Measurements from ENCODE around the gene FAM184A. TPM values are rescaled to one million over a fixed set of nuclear protein-coding genes. Genes with fewer than 3 reads are reported as not detected.
"Not testable (repeated sequence)": the region's sequence is repeated elsewhere in the genome, so short reads cannot be mapped to it uniquely, and the experiment has no call there.

The FAM184A gene
- total and polyA plus RNA-seq, 5 donors from 2014 or later: 1.0 to 7.7 (median 1.7) TPM

- Mint-ChIP-seq H3K27me3 (no peaks in the 10 kb centered on the region), H3K4me3 (no peak overlapping the region), H3K36me3 (peaks cover 13% of the 10 kb centered on the region), H3K4me1 (peaks cover 0 to 8% (median 6%) of the 10 kb centered on the region in 4 donors), H3K27ac (no peak overlapping the region), H3K9me3 (no peaks in the 10 kb centered on the region)
- ATAC-seq (ENCODE audit: low read depth in 2 of 2): no peak
- Histone ChIP-seq H3K4me1 (ENCODE audit: control insufficient read depth, insufficient read depth, low read length, poor library complexity, severe bottlenecking) (no peaks in the 10 kb centered on the region), H3K9me3 (ENCODE audit: control insufficient read depth in 2 of 2, low read length in 2 of 2) (no peaks in the 10 kb centered on the region), H3K4me3 (ENCODE audit: low read depth, low read length) (no peak overlapping the region), H3K27ac (ENCODE audit: insufficient read depth, low read length, poor library complexity, severe bottlenecking) (no peak overlapping the region), H3K36me3 (ENCODE audit: control insufficient read depth, insufficient read depth, low read length) (no peaks in the 10 kb centered on the region), H3K27me3 (ENCODE audit: control insufficient read depth, insufficient read depth, low read length) (no peaks in the 10 kb centered on the region)
- no peak for DNase-seq
Observed at GRCh38 chr6:118999494-119000040, 78.9 kb downstream of the FAM184A start.

DNA sequence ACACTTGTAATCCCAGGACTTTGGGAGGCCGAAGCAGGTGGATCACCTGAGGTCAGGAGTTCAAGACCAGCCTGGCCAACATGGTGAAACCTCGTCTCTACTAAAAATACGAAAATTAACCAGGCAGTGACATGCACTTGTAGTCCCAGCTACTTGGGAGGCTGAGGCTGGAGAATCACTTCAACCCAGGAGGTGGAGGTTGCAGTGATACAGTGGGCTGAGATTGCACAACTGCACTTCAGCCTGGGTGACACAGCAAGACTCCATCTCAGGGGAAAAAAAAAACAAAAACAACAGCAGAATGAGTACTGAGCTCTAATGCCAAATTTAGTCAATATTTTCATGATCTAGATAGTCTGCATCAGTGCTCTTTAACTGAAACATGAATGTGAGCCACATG lies 81.0 kb downstream of the FAM184A start:
- H3K9me3 Mint-ChIP-seq; H3K36me3 ChIP-seq (ENCODE audit: control insufficient read depth, insufficient read depth, low read length); DNase-seq; H3K4me3 ChIP-seq (ENCODE audit: low read depth, low read length); H3K4me1 Mint-ChIP-seq; ATAC-seq (ENCODE audit: low read depth in 2 of 2); H3K27me3 ChIP-seq (ENCODE audit: control insufficient read depth, insufficient read depth, low read length); H3K27ac ChIP-seq (ENCODE audit: insufficient read depth, low read length, poor library complexity, severe bottlenecking); H3K4me1 ChIP-seq (ENCODE audit: control insufficient read depth, insufficient read depth, low read length, poor library complexity, severe bottlenecking); H3K4me3 Mint-ChIP-seq; H3K27me3 Mint-ChIP-seq; H3K9me3 ChIP-seq (ENCODE audit: control insufficient read depth in 2 of 2, low read length in 2 of 2): not testable (repeated sequence)
- peaks cover 12% of the 10 kb centered on the region for H3K36me3 Mint-ChIP-seq
- H3K27ac Mint-ChIP-seq: peak overlapping the region in 1 of 3 donors; percentile 1

- Histone ChIP-seq H3K4me3 (ENCODE audit: low read depth, low read length) (no peak overlapping the region), H3K27ac (ENCODE audit: insufficient read depth, low read length, poor library complexity, severe bottlenecking) (no peak overlapping the region), H3K4me1 (ENCODE audit: control insufficient read depth, insufficient read depth, low read length, poor library complexity, severe bottlenecking) (no peaks in the 10 kb centered on the region), H3K36me3 (ENCODE audit: control insufficient read depth, insufficient read depth, low read length) (no peaks in the 10 kb centered on the region), H3K9me3 (ENCODE audit: control insufficient read depth in 2 of 2, low read length in 2 of 2) (no peaks in the 10 kb centered on the region), H3K27me3 (ENCODE audit: control insufficient read depth, insufficient read depth, low read length) (no peaks in the 10 kb centered on the region)
- H3K27ac Mint-ChIP-seq: no peak overlapping the region
- H3K27me3 Mint-ChIP-seq: no peaks in the 10 kb centered on the region
- peaks cover 0 to 8% (median 6%) of the 10 kb centered on the region in 4 donors for H3K4me1 Mint-ChIP-seq
- DNase-seq (no peak), ATAC-seq (ENCODE audit: low read depth in 2 of 2) (no peak)
- H3K9me3 Mint-ChIP-seq: no peaks in the 10 kb centered on the region
- H3K36me3 Mint-ChIP-seq: peaks cover 8% of the 10 kb centered on the region
- H3K4me3 Mint-ChIP-seq: no peak overlapping the region
Observed at GRCh38 chr6:118996289-118996820, 82.1 kb downstream of the FAM184A start.

GRCh38 chr6:118993803-118994251 lies 84.6 kb downstream of the FAM184A start:
- Mint-ChIP-seq H3K4me3 (no peak overlapping the region), H3K9me3 (no peaks in the 10 kb centered on the region), H3K27ac (no peak overlapping the region), H3K4me1 (peaks cover 0 to 8% (median 6%) of the 10 kb centered on the region in 4 donors), H3K27me3 (no peaks in the 10 kb centered on the region), H3K36me3 (peaks cover 3% of the 10 kb centered on the region)
- no peaks in the 10 kb centered on the region for H3K9me3 ChIP-seq (ENCODE audit: control insufficient read depth in 2 of 2, low read length in 2 of 2)
- H3K27me3 ChIP-seq (ENCODE audit: control insufficient read depth, insufficient read depth, low read length): no peaks in the 10 kb centered on the region
- no peaks in the 10 kb centered on the region for H3K36me3 ChIP-seq (ENCODE audit: control insufficient read depth, insufficient read depth, low read length)
- no peak overlapping the region for H3K27ac ChIP-seq (ENCODE audit: insufficient read depth, low read length, poor library complexity, severe bottlenecking)
- no peak overlapping the region for H3K4me3 ChIP-seq (ENCODE audit: low read depth, low read length)
- no peak for ATAC-seq (ENCODE audit: low read depth in 2 of 2)
- no peak for DNase-seq
- no peaks in the 10 kb centered on the region for H3K4me1 ChIP-seq (ENCODE audit: control insufficient read depth, insufficient read depth, low read length, poor library complexity, severe bottlenecking)

DNA sequence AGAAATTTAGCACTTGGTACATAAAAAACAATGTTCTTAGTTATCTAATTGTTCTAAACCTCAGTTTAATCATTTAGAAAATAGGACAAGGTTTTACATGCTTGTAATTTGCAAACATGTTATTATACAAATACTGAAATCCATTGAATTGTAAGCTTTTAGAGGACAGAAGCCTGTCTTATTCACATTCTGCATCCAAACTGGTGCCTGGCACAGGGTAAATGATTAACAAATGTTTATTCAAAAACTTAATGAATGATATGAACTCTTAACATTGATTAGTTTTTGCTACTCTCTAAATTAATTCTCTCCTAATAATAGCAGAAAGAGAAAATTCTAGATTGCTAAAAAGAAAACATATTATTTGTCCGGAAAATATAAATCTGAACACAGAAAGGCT lies 85.1 kb downstream of the FAM184A start:
- peaks cover 3% of the 10 kb centered on the region for H3K36me3 Mint-ChIP-seq
- H3K4me1 Mint-ChIP-seq: peaks cover 0 to 6% (median 5%) of the 10 kb centered on the region in 4 donors
- H3K9me3 Mint-ChIP-seq: no peaks in the 10 kb centered on the region
- Histone ChIP-seq H3K27me3 (ENCODE audit: control insufficient read depth, insufficient read depth, low read length) (no peaks in the 10 kb centered on the region), H3K4me1 (ENCODE audit: control insufficient read depth, insufficient read depth, low read length, poor library complexity, severe bottlenecking) (no peaks in the 10 kb centered on the region), H3K27ac (ENCODE audit: insufficient read depth, low read length, poor library complexity, severe bottlenecking) (no peak overlapping the region), H3K9me3 (ENCODE audit: control insufficient read depth in 2 of 2, low read length in 2 of 2) (no peaks in the 10 kb centered on the region), H3K4me3 (ENCODE audit: low read depth, low read length) (no peak overlapping the region), H3K36me3 (ENCODE audit: control insufficient read depth, insufficient read depth, low read length) (no peaks in the 10 kb centered on the region)
- ATAC-seq (ENCODE audit: low read depth in 2 of 2) (no peak), DNase-seq (no peak)
- no peak overlapping the region for H3K4me3 Mint-ChIP-seq
- H3K27ac Mint-ChIP-seq: no peak overlapping the region
- no peaks in the 10 kb centered on the region for H3K27me3 Mint-ChIP-seq

GRCh38 chr6:118992186-118992795 lies 86.2 kb downstream of the FAM184A start:
- no peaks in the 10 kb centered on the region for H3K27me3 ChIP-seq (ENCODE audit: control insufficient read depth, insufficient read depth, low read length)
- ATAC-seq (ENCODE audit: low read depth in 2 of 2) (no peak), DNase-seq (no peak)
- H3K27ac ChIP-seq (ENCODE audit: insufficient read depth, low read length, poor library complexity, severe bottlenecking): no peak overlapping the region
- H3K4me3 Mint-ChIP-seq: no peak overlapping the region
- H3K9me3 Mint-ChIP-seq: no peaks in the 10 kb centered on the region
- no peak overlapping the region for H3K4me3 ChIP-seq (ENCODE audit: low read depth, low read length)
- H3K27ac Mint-ChIP-seq: no peak overlapping the region
- no peaks in the 10 kb centered on the region for H3K9me3 ChIP-seq (ENCODE audit: control insufficient read depth in 2 of 2, low read length in 2 of 2)
- no peaks in the 10 kb centered on the region for H3K27me3 Mint-ChIP-seq
- H3K36me3 Mint-ChIP-seq: peaks cover 3% of the 10 kb centered on the region
- no peaks in the 10 kb centered on the region for H3K36me3 ChIP-seq (ENCODE audit: control insufficient read depth, insufficient read depth, low read length)
- no peaks in the 10 kb centered on the region for H3K4me1 Mint-ChIP-seq
- H3K4me1 ChIP-seq (ENCODE audit: control insufficient read depth, insufficient read depth, low read length, poor library complexity, severe bottlenecking): no peaks in the 10 kb centered on the region

GRCh38 chr6:118986312-118986711 lies 92.2 kb downstream of the FAM184A start:
- no peaks in the 10 kb centered on the region for H3K36me3 ChIP-seq (ENCODE audit: control insufficient read depth, insufficient read depth, low read length)

More at GRCh38 chr6:118986312-118986711, 92.2 kb downstream of the FAM184A start:
- ATAC-seq (ENCODE audit: low read depth in 2 of 2) (no peak), DNase-seq (no peak)
- Histone ChIP-seq H3K9me3 (ENCODE audit: control insufficient read depth in 2 of 2, low read length in 2 of 2) (no peaks in the 10 kb centered on the region), H3K4me1 (ENCODE audit: control insufficient read depth, insufficient read depth, low read length, poor library complexity, severe bottlenecking) (no peaks in the 10 kb centered on the region), H3K4me3 (ENCODE audit: low read depth, low read length) (no peak overlapping the region), H3K27ac (ENCODE audit: insufficient read depth, low read length, poor library complexity, severe bottlenecking) (no peak overlapping the region), H3K27me3 (ENCODE audit: control insufficient read depth, insufficient read depth, low read length) (no peaks in the 10 kb centered on the region)
- Mint-ChIP-seq H3K27me3 (no peaks in the 10 kb centered on the region), H3K36me3 (peaks cover 1% of the 10 kb centered on the region), H3K27ac (no peak overlapping the region), H3K4me3 (no peak overlapping the region), H3K4me1 (peaks cover 0 to 8% (median 0%) of the 10 kb centered on the region in 4 donors), H3K9me3 (no peaks in the 10 kb centered on the region)
